H9 (cell line): ENCODE results near the gene CSTF1. TPM values are rescaled to one million over a fixed set of nuclear protein-coding genes. Genes with fewer than 3 reads are reported as not detected.
A peak's percentile ranks its signal among the peaks of the same experiment; 100 is the strongest.

ENCODE experiments used
- DNase-seq: peaks from one replicate; pipeline ENCODE4 v3.0.0-alpha.2; 2017
- H2AFZ ChIP-seq: one replicate; pipeline ENCODE4 v1.6.1; 2013; ENCODE audit warnings: mild to moderate bottlenecking, low read length, control low read depth, moderate library complexity
- H2AK5ac ChIP-seq: 2 replicates; pipeline ENCODE4 v1.6.1; 2013; ENCODE audit warnings: low read length, control low read depth, mixed read lengths; ENCODE audit not compliant: insufficient read length
- H2BK120ac ChIP-seq: one replicate; pipeline ENCODE4 v1.6.1; 2013; ENCODE audit warnings: low read depth, mild to moderate bottlenecking, low read length, control low read depth, inconsistent platforms; ENCODE audit not compliant: poor library complexity, severe bottlenecking
- H2BK12ac ChIP-seq: 2 replicates; pipeline ENCODE4 v1.6.1; 2013; ENCODE audit warnings: low read length, control low read depth, mixed read lengths, low read depth; ENCODE audit not compliant: insufficient read length
- H2BK15ac ChIP-seq: 2 replicates; pipeline ENCODE4 v1.6.1; 2013; ENCODE audit warnings: low read depth, low read length, control low read depth
- H2BK20ac ChIP-seq: one replicate; pipeline ENCODE4 v1.6.1; 2013; ENCODE audit warnings: low read depth, mild to moderate bottlenecking, low read length, control low read depth, inconsistent platforms; ENCODE audit not compliant: poor library complexity, severe bottlenecking
- H2BK5ac ChIP-seq: 2 replicates; pipeline ENCODE4 v1.6.1; 2013; ENCODE audit warnings: low read length, control low read depth, mixed read lengths; ENCODE audit not compliant: insufficient read length
- H3K14ac ChIP-seq: 2 replicates; pipeline ENCODE4 v1.6.1; 2013; ENCODE audit warnings: low read length, control low read depth; ENCODE audit not compliant: insufficient read depth
- H3K18ac ChIP-seq: 2 replicates; pipeline ENCODE4 v1.6.1; 2013; ENCODE audit warnings: low read depth, mild to moderate bottlenecking, mixed read lengths, low read length, control low read depth; ENCODE audit not compliant: insufficient read length
- H3K23ac ChIP-seq: 2 replicates; pipeline ENCODE4 v1.6.1; 2013; ENCODE audit warnings: low read length, control low read depth, mixed read lengths, low read depth; ENCODE audit not compliant: insufficient read length
- H3K23me2 ChIP-seq: 2 replicates; pipeline ENCODE4 v1.6.1; 2013; ENCODE audit warnings: low read depth, mild to moderate bottlenecking, mixed read lengths, low read length, control low read depth; ENCODE audit not compliant: insufficient read length, poor library complexity, severe bottlenecking
- H3K27ac ChIP-seq: 2 replicates; pipeline ENCODE4 v1.5.1; 2013; ENCODE audit warnings: low read length, control low read depth, mixed read lengths, low read depth; ENCODE audit not compliant: insufficient read length
- H3K27me3 ChIP-seq: 2 replicates; pipeline ENCODE4 v1.6.1; 2013; ENCODE audit warnings: low read length, control low read depth, inconsistent platforms; ENCODE audit not compliant: insufficient read depth
- H3K4ac ChIP-seq: 2 replicates; pipeline ENCODE4 v1.6.1; 2013; ENCODE audit warnings: low read depth, mild to moderate bottlenecking, control low read depth, inconsistent platforms, low read length, moderate library complexity
- H3K4me1 ChIP-seq: 2 replicates; pipeline ENCODE4 v1.6.1; 2013; ENCODE audit warnings: low read length, control low read depth, inconsistent platforms; ENCODE audit not compliant: insufficient read depth
- H3K4me2 ChIP-seq: 2 replicates; pipeline ENCODE4 v1.6.1; 2013; ENCODE audit warnings: low read length, control low read depth, mixed read lengths; ENCODE audit not compliant: insufficient read length, insufficient read depth
- H3K56ac ChIP-seq: 2 replicates; pipeline ENCODE4 v1.6.1; 2013; ENCODE audit warnings: low read depth, mild to moderate bottlenecking, mixed read lengths, low read length, control low read depth; ENCODE audit not compliant: insufficient read length
- H3K79me1 ChIP-seq: 2 replicates; pipeline ENCODE4 v1.6.1; 2013; ENCODE audit warnings: low read depth, mild to moderate bottlenecking, moderate library complexity, low read length, control low read depth, inconsistent platforms; ENCODE audit not compliant: insufficient read depth, poor library complexity, severe bottlenecking
- H3K79me2 ChIP-seq: 2 replicates; pipeline ENCODE4 v1.6.1; 2013; ENCODE audit warnings: low read length, control low read depth, inconsistent platforms; ENCODE audit not compliant: insufficient read depth
- H3K9ac ChIP-seq: 2 replicates; pipeline ENCODE4 v1.6.1; 2013; ENCODE audit warnings: low read length, control low read depth, mixed read lengths; ENCODE audit not compliant: insufficient read length; ENCODE audit errors: extremely low read depth
- H3K9me3 ChIP-seq: one replicate; pipeline ENCODE4 v1.6.1; 2013; ENCODE audit warnings: low read depth, low read length, inconsistent platforms; ENCODE audit not compliant: control insufficient read depth
- H3T11ph ChIP-seq: one replicate; pipeline ENCODE4 v1.6.1; 2013; ENCODE audit warnings: mild to moderate bottlenecking, low read length, control low read depth, inconsistent platforms
- H4K20me1 ChIP-seq: one replicate; pipeline ENCODE4 v1.6.1; 2013; ENCODE audit not compliant: control insufficient read depth, insufficient read length, insufficient read depth
- H4K5ac ChIP-seq: 2 replicates; pipeline ENCODE4 v1.6.1; 2013; ENCODE audit warnings: low read depth, mild to moderate bottlenecking, mixed read lengths, low read length, control low read depth; ENCODE audit not compliant: insufficient read length
- H4K8ac ChIP-seq: replicated peaks from 2 replicates; pipeline ENCODE4 v1.6.1; 2013; ENCODE audit warnings: low read length, control low read depth, mixed read lengths, low read depth; ENCODE audit not compliant: insufficient read length
- H4K91ac ChIP-seq: 2 replicates; pipeline ENCODE4 v1.6.1; 2013; ENCODE audit warnings: low read depth, mild to moderate bottlenecking, moderate library complexity, mixed read lengths, low read length, control low read depth; ENCODE audit not compliant: insufficient read length
- H3K27ac Mint-ChIP-seq, 3 experiments: 2 replicates in 2 of 3; 3 replicates in 1 of 3; pipeline ENCODE4 v1.8.0; 2020 to 2021; ENCODE audit warnings: mixed read lengths in 3 of 3, mild to moderate bottlenecking in 1 of 3, moderate library complexity in 1 of 3
- H3K27me3 Mint-ChIP-seq: 2 replicates; pipeline ENCODE4 v1.8.0; 2021; ENCODE audit warnings: low read depth, mild to moderate bottlenecking, moderate library complexity, mixed read lengths
- H3K36me3 Mint-ChIP-seq, 3 experiments: 2 replicates in 2 of 3; 3 replicates in 1 of 3; pipeline ENCODE4 v1.8.0; 2020 to 2021; ENCODE audit warnings: low read depth in 3 of 3, mixed read lengths in 3 of 3; ENCODE audit not compliant: insufficient read depth in 1 of 3
- H3K4me1 Mint-ChIP-seq, 2 experiments: 2 replicates each; pipeline ENCODE4 v1.8.0; 2020; ENCODE audit warnings: mixed read lengths in 2 of 2
- H3K4me3 Mint-ChIP-seq, 2 experiments: 2 replicates in 1 of 2; 3 replicates in 1 of 2; pipeline ENCODE4 v1.8.0; 2020 to 2021; ENCODE audit warnings: mild to moderate bottlenecking in 2 of 2, mixed read lengths in 2 of 2, moderate library complexity in 1 of 2
- H3K9me3 Mint-ChIP-seq, 2 experiments: 2 replicates in 1 of 2; 3 replicates in 1 of 2; pipeline ENCODE4 v1.8.0; 2020; ENCODE audit warnings: mild to moderate bottlenecking in 2 of 2, mixed read lengths in 2 of 2, moderate library complexity in 1 of 2
- WGBS: extraction: QIAGEN DNeasy Blood & Tissue Kit; methylation state at CpG from one replicate; pipeline ENCODE4 v1.1.7; 2013; ENCODE audit warnings: missing lambda C conversion rate, low lambda C conversion rate, mixed read lengths; ENCODE audit not compliant: insufficient read length; ENCODE audit errors: extremely low coverage; 5-methylcytosine and 5-hydroxymethylcytosine counted together
- total RNA-seq: library from RNA; stranded (reverse); gene quantifications from 2 replicates; pipeline ENCODE4 v1.2.1, GENCODE V29; 2021
- TF ChIP-seq, protein P1 (sequence below): fragments of 200-600 bp; sonication (generic); conservative IDR thresholded peaks from 3 replicates; pipeline ENCODE4 v1.8.0; 2021; ENCODE audit warnings: antibody characterized with exemption, mild to moderate bottlenecking

The CSTF1 gene
- total RNA-seq, 1 experiment from 2014 or later: 72.9 TPM

DNA sequence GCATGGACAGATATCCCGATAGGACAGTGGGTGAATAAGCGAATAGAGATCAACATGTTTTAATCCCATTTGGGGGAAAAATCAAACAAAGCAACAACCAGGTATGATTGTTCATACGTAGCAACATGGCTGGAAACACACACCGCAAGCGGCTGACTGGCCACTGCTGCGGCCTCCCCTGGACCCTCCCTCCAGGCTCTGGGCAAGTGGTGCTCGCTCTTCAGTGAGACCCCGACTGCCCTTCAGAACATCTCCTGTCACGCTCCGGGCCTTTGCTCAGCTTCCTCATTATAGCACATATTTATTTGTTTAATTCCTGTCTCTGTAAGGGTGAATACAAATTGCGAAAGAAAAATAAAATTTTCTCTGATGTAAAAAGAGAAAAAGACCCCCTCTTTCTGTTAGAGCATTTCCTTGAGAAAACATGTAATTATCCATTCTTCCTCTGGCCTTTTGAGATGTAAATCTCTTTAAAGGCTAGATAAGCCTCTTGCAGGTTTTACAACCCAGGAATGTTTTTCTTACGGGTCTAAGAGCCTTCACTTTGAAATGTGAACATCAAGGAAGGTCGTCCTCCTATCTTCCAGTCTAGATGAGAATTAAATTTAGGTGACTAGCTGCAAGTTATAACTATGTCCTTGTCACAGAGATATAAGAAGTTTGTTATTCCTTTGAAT lies 44.7 kb upstream of the CSTF1 start:
- peak overlapping the region; percentile 12 to 69; a peak in 4 of 5 replicates for H3K4me3 Mint-ChIP-seq

More for the DNA sequence above, 44.7 kb upstream of the CSTF1 start:
- H2BK5ac ChIP-seq: no peak overlapping the region
- H3K14ac ChIP-seq: no peak overlapping the region
- H3K9ac ChIP-seq: no peak overlapping the region
- H3K79me1 ChIP-seq: no peaks in the 10 kb centered on the region
- no peak overlapping the region for H4K91ac ChIP-seq
- peaks cover 3% of the 10 kb centered on the region in 2 experiments; a peak in 2 of 5 replicates for H3K9me3 Mint-ChIP-seq
- H2BK120ac ChIP-seq: no peak overlapping the region
- no peaks in the 10 kb centered on the region; a peak in 2 of 7 replicates for H3K36me3 Mint-ChIP-seq
- peak overlapping the region; percentile 8 for H3K4me2 ChIP-seq
- H3K4me1 Mint-ChIP-seq: peaks cover 24% of the 10 kb centered on the region in 2 experiments
- peaks cover 92% of the 10 kb centered on the region for H3K27me3 Mint-ChIP-seq
- H3K56ac ChIP-seq: no peak overlapping the region
- no peak overlapping the region for H3K4ac ChIP-seq
- no peak overlapping the region for H2BK20ac ChIP-seq
- DNase-seq: peak; percentile 46
- no peaks in the 10 kb centered on the region for H4K20me1 ChIP-seq
- no peaks in the 10 kb centered on the region for H3K9me3 ChIP-seq
- H3K23me2 ChIP-seq: peaks cover 3% of the 10 kb centered on the region
- no peak overlapping the region for H3K27ac ChIP-seq
- H2AFZ ChIP-seq: no peak overlapping the region
- no peak overlapping the region for H2BK15ac ChIP-seq
- peaks cover 32% of the 10 kb centered on the region; the same call in 1 of the 2 replicates for H3K27me3 ChIP-seq
- no peaks in the 10 kb centered on the region for H3K79me2 ChIP-seq
- no peak overlapping the region for H4K8ac ChIP-seq
- H4K5ac ChIP-seq: no peak overlapping the region
- TF ChIP-seq, protein P1, sequence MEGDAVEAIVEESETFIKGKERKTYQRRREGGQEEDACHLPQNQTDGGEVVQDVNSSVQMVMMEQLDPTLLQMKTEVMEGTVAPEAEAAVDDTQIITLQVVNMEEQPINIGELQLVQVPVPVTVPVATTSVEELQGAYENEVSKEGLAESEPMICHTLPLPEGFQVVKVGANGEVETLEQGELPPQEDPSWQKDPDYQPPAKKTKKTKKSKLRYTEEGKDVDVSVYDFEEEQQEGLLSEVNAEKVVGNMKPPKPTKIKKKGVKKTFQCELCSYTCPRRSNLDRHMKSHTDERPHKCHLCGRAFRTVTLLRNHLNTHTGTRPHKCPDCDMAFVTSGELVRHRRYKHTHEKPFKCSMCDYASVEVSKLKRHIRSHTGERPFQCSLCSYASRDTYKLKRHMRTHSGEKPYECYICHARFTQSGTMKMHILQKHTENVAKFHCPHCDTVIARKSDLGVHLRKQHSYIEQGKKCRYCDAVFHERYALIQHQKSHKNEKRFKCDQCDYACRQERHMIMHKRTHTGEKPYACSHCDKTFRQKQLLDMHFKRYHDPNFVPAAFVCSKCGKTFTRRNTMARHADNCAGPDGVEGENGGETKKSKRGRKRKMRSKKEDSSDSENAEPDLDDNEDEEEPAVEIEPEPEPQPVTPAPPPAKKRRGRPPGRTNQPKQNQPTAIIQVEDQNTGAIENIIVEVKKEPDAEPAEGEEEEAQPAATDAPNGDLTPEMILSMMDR: no peak
- no CpG with 5 or more reads among the region's 13 CpGs for WGBS
- no peak overlapping the region for H3K27ac Mint-ChIP-seq
- H3K4me1 ChIP-seq: peaks cover 4% of the 10 kb centered on the region
- no peak overlapping the region for H2AK5ac ChIP-seq
- no peak overlapping the region for H3K23ac ChIP-seq
- H3K18ac ChIP-seq: no peak overlapping the region
- H2BK12ac ChIP-seq: no peak overlapping the region
- no peak overlapping the region for H3T11ph ChIP-seq
